Astrocyte (in vitro differentiated cells and primary cell): ENCODE results near the gene PLXND1. TPM values are rescaled to one million over a fixed set of nuclear protein-coding genes. Genes with fewer than 3 reads are reported as not detected.

Experiments
- DNase-seq: peaks from one replicate; pipeline ENCODE4 v3.0.0-alpha.2; 2010; ENCODE audit warnings: low read depth
- FAIRE-seq: peaks from 2 replicates; lab custom pipeline; 2011; peaks lifted over from hg19 to GRCh38; lab: Jason Lieb, UNC
- H2AFZ ChIP-seq: 2 replicates; pipeline ENCODE4 v1.6.0; 2012; ENCODE audit warnings: low read depth, low read length, inconsistent platforms
- H3K27ac ChIP-seq: 2 replicates; pipeline ENCODE4 v1.5.1; 2011; ENCODE audit warnings: low read depth, low read length, inconsistent platforms
- H3K27me3 ChIP-seq: 2 replicates; pipeline ENCODE4 v1.6.0; 2011; ENCODE audit warnings: low read length, inconsistent platforms; ENCODE audit not compliant: insufficient read depth
- H3K36me3 ChIP-seq: 2 replicates; pipeline ENCODE4 v1.5.1; 2011; ENCODE audit warnings: low read length, inconsistent platforms; ENCODE audit not compliant: insufficient read depth
- H3K4me1 ChIP-seq: 2 replicates; pipeline ENCODE4 v1.5.1; 2011; ENCODE audit warnings: low read length, inconsistent platforms; ENCODE audit not compliant: insufficient read depth
- H3K4me2 ChIP-seq: 2 replicates; pipeline ENCODE4 v1.6.0; 2012; ENCODE audit warnings: low read length, inconsistent platforms
- H3K4me3 ChIP-seq: 2 replicates; pipeline ENCODE4 v1.5.1; 2011; ENCODE audit warnings: low read depth, mild to moderate bottlenecking, low read length, inconsistent platforms; ENCODE audit not compliant: insufficient read depth
- H3K79me2 ChIP-seq: 2 replicates; pipeline ENCODE4 v1.6.0; 2012; ENCODE audit warnings: mild to moderate bottlenecking, low read length, inconsistent platforms; ENCODE audit not compliant: insufficient read depth
- H3K9ac ChIP-seq: 2 replicates; pipeline ENCODE4 v1.6.0; 2012; ENCODE audit warnings: mild to moderate bottlenecking, low read length, inconsistent platforms
- H3K9me3 ChIP-seq: 2 replicates; pipeline ENCODE4 v1.5.1; 2012; ENCODE audit warnings: low read depth, mild to moderate bottlenecking, low read length, inconsistent platforms; ENCODE audit not compliant: insufficient read depth
- H4K20me1 ChIP-seq: 2 replicates; pipeline ENCODE4 v1.6.0; 2012; ENCODE audit warnings: low read length, inconsistent platforms; ENCODE audit not compliant: insufficient read depth
- H3K27ac Mint-ChIP-seq: one replicate; pipeline ENCODE4 v1.8.0; 2021; ENCODE audit warnings: mild to moderate bottlenecking, mixed read lengths; ENCODE audit not compliant: unreplicated experiment
- H3K27me3 Mint-ChIP-seq: one replicate; pipeline ENCODE4 v1.8.0; 2021; ENCODE audit warnings: low read depth, mixed read lengths; ENCODE audit not compliant: unreplicated experiment
- H3K36me3 Mint-ChIP-seq: one replicate; pipeline ENCODE4 v1.8.0; 2021; ENCODE audit warnings: low read depth, mixed read lengths; ENCODE audit not compliant: unreplicated experiment
- H3K4me1 Mint-ChIP-seq: one replicate; pipeline ENCODE4 v1.8.0; 2021; ENCODE audit warnings: low read depth, mixed read lengths; ENCODE audit not compliant: unreplicated experiment
- H3K4me3 Mint-ChIP-seq: one replicate; pipeline ENCODE4 v1.8.0; 2021; ENCODE audit warnings: mild to moderate bottlenecking, moderate library complexity, mixed read lengths; ENCODE audit not compliant: unreplicated experiment
- H3K9me3 Mint-ChIP-seq: one replicate; pipeline ENCODE4 v1.8.0; 2021; ENCODE audit warnings: mild to moderate bottlenecking, mixed read lengths; ENCODE audit not compliant: unreplicated experiment
- EZH2 ChIP-seq: IDR thresholded peaks from 2 replicates; pipeline ENCODE4 v1.6.1; 2012; ENCODE audit warnings: mild to moderate bottlenecking, low read length, inconsistent platforms; ENCODE audit not compliant: insufficient read depth
- total RNA-seq: library from RNA; stranded (reverse); gene quantifications from 2 replicates; pipeline ENCODE4 v1.2.1, GENCODE V29; 2021
- TF ChIP-seq, protein P1 (sequence below): IDR thresholded peaks from 2 replicates; pipeline ENCODE4 v1.5.1; 2011; ENCODE audit warnings: low read depth, mild to moderate bottlenecking, inconsistent platforms, low read length, moderate library complexity; ENCODE audit not compliant: insufficient read depth

The PLXND1 gene
- total RNA-seq, 1 donor from 2014 or later: 184 TPM

DNA sequence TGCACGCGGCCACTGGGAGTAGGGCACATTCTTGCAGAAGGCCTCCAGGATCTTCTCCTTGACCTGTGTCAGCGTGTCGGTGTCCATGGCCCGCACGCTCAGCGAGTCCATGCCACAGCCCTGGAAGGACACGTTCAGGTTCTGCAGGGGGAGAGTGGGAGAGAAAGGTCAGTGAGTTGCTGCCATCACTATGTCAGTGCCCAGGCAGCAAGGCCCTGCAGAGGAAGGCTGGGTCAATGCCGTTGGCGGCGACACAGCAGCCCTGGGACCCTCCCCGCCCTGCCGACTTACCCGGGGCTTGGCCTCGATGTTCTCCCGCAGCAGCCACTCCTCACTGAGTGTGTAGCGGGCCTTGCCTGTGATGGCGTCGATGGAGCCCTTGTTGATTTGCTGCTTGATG lies 43.7 kb downstream of the PLXND1 start:
- H3K4me3 Mint-ChIP-seq: no peak overlapping the region
- H3K4me1 ChIP-seq: peaks cover 33% of the 10 kb centered on the region
- peaks cover 11% of the 10 kb centered on the region for H3K36me3 Mint-ChIP-seq
- no peaks in the 10 kb centered on the region for H3K79me2 ChIP-seq
- no peaks in the 10 kb centered on the region for H3K27me3 Mint-ChIP-seq
- H3K4me3 ChIP-seq: no peak overlapping the region
- no peaks in the 10 kb centered on the region for H3K9me3 Mint-ChIP-seq
- H3K9ac ChIP-seq: no peak overlapping the region
- no peaks in the 10 kb centered on the region for H3K36me3 ChIP-seq
- H4K20me1 ChIP-seq: no peaks in the 10 kb centered on the region
- FAIRE-seq (no peak), DNase-seq (no peak)
- H3K4me2 ChIP-seq: no peak overlapping the region
- H3K9me3 ChIP-seq: no peaks in the 10 kb centered on the region
- H3K27ac Mint-ChIP-seq: no peak overlapping the region
- TF ChIP-seq, protein P1, sequence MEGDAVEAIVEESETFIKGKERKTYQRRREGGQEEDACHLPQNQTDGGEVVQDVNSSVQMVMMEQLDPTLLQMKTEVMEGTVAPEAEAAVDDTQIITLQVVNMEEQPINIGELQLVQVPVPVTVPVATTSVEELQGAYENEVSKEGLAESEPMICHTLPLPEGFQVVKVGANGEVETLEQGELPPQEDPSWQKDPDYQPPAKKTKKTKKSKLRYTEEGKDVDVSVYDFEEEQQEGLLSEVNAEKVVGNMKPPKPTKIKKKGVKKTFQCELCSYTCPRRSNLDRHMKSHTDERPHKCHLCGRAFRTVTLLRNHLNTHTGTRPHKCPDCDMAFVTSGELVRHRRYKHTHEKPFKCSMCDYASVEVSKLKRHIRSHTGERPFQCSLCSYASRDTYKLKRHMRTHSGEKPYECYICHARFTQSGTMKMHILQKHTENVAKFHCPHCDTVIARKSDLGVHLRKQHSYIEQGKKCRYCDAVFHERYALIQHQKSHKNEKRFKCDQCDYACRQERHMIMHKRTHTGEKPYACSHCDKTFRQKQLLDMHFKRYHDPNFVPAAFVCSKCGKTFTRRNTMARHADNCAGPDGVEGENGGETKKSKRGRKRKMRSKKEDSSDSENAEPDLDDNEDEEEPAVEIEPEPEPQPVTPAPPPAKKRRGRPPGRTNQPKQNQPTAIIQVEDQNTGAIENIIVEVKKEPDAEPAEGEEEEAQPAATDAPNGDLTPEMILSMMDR: no peak
- TF ChIP-seq EZH2: no peak
- H2AFZ ChIP-seq: no peak overlapping the region
- H3K27ac ChIP-seq: no peak overlapping the region
- no peaks in the 10 kb centered on the region for H3K27me3 ChIP-seq
- peaks cover 18% of the 10 kb centered on the region for H3K4me1 Mint-ChIP-seq

DNA sequence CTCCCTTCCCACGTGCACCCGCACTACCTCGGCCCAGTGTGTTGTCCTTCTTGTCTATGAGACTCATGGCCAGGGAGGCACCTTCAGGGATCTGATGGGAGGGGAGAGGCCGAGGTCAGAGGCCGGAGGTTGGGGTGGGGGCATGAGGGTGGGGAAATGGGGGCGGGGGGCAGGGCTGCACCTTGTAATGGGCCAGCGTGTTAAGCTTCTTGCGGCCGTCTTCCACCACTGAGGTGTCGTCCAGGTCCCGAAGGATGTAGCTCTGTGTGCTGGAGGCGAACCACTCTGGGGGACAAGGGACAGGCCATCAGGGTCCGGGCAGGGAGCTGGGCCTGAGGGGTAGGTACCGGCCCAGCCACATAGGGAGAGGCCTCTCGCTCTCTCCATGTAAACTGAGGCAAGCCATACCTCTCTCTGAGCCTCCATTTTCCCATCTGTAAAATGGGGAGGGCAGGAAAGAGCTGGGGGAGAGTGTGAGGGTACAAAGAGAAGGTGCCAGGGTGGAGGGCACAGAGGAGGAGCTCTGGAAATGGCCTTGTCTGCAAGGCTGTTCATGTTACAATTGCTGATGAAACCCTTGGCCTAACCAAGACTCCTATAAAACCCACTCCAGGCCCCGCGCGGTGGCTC lies 44.7 kb downstream of the PLXND1 start:
- no peaks in the 10 kb centered on the region for H3K27me3 ChIP-seq
- peak overlapping the region; percentile 18 for H3K27ac ChIP-seq
- no peaks in the 10 kb centered on the region for H3K36me3 ChIP-seq
- Mint-ChIP-seq H3K27me3 (no peaks in the 10 kb centered on the region), H3K36me3 (peaks cover 19% of the 10 kb centered on the region), H3K4me3 (no peak overlapping the region), H3K9me3 (no peaks in the 10 kb centered on the region), H3K4me1 (peaks cover 24% of the 10 kb centered on the region), H3K27ac (no peak overlapping the region)
- FAIRE-seq (no peak), DNase-seq (no peak)
- H3K4me1 ChIP-seq: peaks cover 40% of the 10 kb centered on the region
- no peak overlapping the region for H3K4me3 ChIP-seq
- no peak for TF ChIP-seq EZH2
- TF ChIP-seq, protein P1: no peak
- H3K9ac ChIP-seq: peak overlapping the region; percentile 58
- no peaks in the 10 kb centered on the region for H3K9me3 ChIP-seq
- no peak overlapping the region for H2AFZ ChIP-seq
- H3K79me2 ChIP-seq: no peaks in the 10 kb centered on the region
- no peaks in the 10 kb centered on the region for H4K20me1 ChIP-seq
- H3K4me2 ChIP-seq: peak overlapping the region; percentile 64

DNA sequence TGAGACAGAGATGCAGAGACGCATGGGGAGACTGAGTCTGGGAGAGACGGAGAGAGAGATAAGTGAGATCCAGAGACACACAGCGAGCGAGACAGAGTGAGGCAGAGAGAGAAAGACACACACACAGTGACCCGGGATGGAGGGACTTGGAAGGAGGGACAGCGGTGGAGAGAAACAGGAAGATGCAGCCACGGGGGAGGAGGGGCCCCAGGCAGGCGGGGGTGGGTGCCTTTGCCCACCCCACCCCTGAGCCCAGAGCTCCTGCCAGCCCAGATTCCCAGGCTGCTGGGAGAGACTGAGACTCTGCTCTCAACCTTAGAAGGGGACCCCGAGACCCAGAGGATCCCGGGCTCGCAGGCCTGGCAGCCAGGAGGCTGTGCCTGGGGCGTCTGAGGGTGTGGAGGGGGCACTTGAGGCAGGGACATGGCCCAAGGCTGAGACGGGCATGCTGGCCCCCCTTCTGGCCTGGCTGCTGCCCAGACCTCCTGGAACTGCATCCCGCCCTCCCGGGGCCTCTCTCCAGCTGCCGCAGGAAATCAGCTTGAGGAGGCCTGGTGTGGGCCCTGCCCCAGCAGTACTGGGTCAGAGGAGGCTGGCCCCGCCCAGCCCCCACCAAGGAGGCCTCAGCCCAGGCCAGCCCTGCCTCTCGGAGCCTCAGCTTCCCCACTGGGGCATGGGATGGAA lies 45.4 kb downstream of the PLXND1 start:
- H2AFZ ChIP-seq: peak overlapping the region; percentile 71
- peak; percentile 58 for DNase-seq
- H3K9me3 ChIP-seq: no peaks in the 10 kb centered on the region
- H3K4me2 ChIP-seq: peak overlapping the region; percentile 64
- H3K27me3 ChIP-seq: no peaks in the 10 kb centered on the region
- H4K20me1 ChIP-seq: no peaks in the 10 kb centered on the region
- peaks cover 40% of the 10 kb centered on the region for H3K4me1 ChIP-seq
- peaks cover 19% of the 10 kb centered on the region for H3K36me3 Mint-ChIP-seq
- peaks cover 28% of the 10 kb centered on the region for H3K4me1 Mint-ChIP-seq
- TF ChIP-seq, protein P1: no peak
- no peak for TF ChIP-seq EZH2
- H3K27ac Mint-ChIP-seq: peak overlapping the region; percentile 55
- peak overlapping the region; percentile 58 for H3K9ac ChIP-seq
- H3K27me3 Mint-ChIP-seq: no peaks in the 10 kb centered on the region
- no peaks in the 10 kb centered on the region for H3K9me3 Mint-ChIP-seq
- peak overlapping the region; percentile 34 for H3K27ac ChIP-seq
- no peak overlapping the region for H3K4me3 ChIP-seq
- no peaks in the 10 kb centered on the region for H3K36me3 ChIP-seq
- no peak for FAIRE-seq
- no peaks in the 10 kb centered on the region for H3K79me2 ChIP-seq
- peak overlapping the region; percentile 5 for H3K4me3 Mint-ChIP-seq
